IPS-15b (cell line): Measurements from ENCODE around the gene FKBP7.
"Not testable (repeated sequence)": the region's sequence is repeated elsewhere in the genome, so short reads cannot be mapped to it uniquely, and the experiment has no call there.

Source experiments
- H3K27me3 ChIP-seq: one replicate; pipeline ENCODE4 v1.6.1; 2013; ENCODE audit warnings: low read length; ENCODE audit not compliant: control insufficient read depth, insufficient read depth
- H3K36me3 ChIP-seq: one replicate; pipeline ENCODE4 v1.6.1; 2013; ENCODE audit warnings: low read length; ENCODE audit not compliant: control insufficient read depth, insufficient read depth
- H3K4me1 ChIP-seq: one replicate; pipeline ENCODE4 v1.6.1; 2013; ENCODE audit warnings: mild to moderate bottlenecking, low read length; ENCODE audit not compliant: control insufficient read depth, insufficient read depth
- H3K4me3 ChIP-seq: one replicate; pipeline ENCODE4 v1.5.1; 2013; ENCODE audit warnings: low read depth, low read length
- H3K9ac ChIP-seq: one replicate; pipeline ENCODE4 v1.6.1; 2013; ENCODE audit warnings: low read depth, mild to moderate bottlenecking, low read length
- H3K9me3 ChIP-seq: one replicate; pipeline ENCODE4 v1.6.1; 2013; ENCODE audit warnings: mild to moderate bottlenecking, low read length; ENCODE audit not compliant: control insufficient read depth, insufficient read depth

Gene FKBP7

DNA sequence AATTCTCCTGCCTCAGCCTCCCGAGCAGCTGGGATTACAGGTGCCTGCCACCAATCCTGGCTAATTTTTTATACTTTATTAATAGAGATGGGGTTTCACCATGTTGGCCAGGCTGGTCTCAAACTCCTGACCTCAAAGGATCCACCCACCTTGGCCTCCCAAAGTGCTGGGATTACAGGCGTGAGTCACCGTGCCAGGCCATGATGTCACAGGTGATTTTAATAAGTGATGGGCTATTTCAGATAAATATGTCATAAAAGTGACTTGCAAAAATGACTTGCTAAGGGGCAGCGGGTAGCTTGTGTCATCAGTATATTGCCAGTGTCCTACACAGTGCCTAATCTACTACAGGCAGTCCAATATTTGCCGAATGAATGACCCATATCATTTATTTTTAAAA lies 7.1 kb downstream of the FKBP7 start:
- H3K9ac ChIP-seq, H3K4me3 ChIP-seq, H3K36me3 ChIP-seq, H3K27me3 ChIP-seq, H3K9me3 ChIP-seq, H3K4me1 ChIP-seq: not testable (repeated sequence)

DNA sequence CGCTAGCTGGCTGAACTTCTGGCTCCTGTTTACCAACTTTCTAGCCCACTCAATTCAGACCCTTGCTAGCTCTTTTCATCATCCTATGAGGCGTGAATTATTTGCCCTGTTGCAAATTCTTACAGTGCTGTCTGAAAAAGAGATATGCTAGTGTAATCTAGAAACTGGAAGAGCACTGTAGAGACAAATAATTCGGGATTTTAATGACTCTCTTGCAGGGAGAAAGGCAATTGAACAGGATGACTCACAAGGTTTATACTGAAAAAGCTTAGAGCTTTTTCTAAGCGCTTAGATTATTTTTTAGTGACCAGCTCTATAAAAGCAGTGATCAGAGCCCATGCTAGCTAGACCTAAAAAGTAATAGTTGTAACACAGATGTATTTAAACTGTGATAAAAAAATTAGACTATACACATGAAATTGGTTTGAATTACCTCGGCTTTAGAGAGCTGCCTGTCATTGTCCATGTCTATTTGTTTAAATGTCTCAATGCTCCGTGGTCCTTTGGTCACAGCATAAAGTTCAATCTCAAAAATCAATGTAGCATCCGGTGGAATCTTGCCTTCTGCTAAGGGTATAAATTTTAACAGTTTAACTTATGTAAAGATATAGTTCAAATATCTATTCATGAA lies 9.1 kb downstream of the FKBP7 start:
- Histone ChIP-seq H3K27me3 (no peaks in the 10 kb centered on the region), H3K9ac (no peak overlapping the region), H3K9me3 (no peaks in the 10 kb centered on the region), H3K36me3 (no peaks in the 10 kb centered on the region), H3K4me3 (no peak overlapping the region), H3K4me1 (no peaks in the 10 kb centered on the region)

DNA sequence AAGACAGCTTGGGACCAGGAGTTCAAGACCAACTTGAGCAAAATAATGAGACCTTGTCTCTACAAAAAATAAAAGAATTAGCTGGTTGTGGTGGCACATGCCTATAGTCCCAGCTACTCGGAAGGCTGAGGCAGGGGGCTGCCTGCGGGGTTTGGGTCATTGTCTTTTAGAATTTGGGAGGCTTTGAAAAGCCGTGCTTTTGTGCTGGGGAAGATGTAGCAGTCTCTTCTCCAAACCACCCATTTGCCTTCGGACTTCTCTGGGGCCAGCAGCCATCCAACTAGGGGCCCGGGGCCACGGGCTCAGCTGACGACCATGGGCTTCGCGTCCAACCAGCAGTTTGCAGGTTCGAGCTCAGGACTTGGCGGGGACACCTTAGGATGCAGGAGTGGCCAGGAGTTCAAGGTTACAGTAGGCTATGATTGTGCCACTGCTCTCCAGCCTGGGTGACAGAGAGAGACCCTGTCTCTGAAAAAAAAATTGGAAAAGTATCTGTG lies 21.0 kb downstream of the FKBP7 start:
- Histone ChIP-seq H3K4me3 (no peak overlapping the region), H3K27me3 (no peaks in the 10 kb centered on the region), H3K9me3 (no peaks in the 10 kb centered on the region), H3K4me1 (no peaks in the 10 kb centered on the region), H3K9ac (no peak overlapping the region), H3K36me3 (peaks cover 3% of the 10 kb centered on the region)

DNA sequence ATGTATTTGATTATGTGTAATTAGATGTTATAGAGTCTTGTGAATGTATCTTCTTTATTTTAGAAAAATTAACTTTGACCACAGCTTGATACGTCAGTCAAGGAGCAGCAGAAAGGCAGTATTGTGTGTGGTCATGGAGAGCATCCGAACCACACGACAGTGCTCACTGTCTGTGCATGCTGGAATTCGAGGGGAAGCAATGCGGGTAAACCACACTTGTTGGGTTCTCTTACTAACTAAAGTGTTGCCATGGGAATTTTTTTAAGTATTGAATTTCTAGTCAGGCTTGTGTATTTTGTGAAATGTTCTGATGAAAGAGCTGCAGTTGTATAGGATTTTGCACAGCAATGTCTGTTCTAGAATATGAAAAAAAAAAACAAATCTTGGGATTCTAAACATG lies 22.5 kb downstream of the FKBP7 start:
- H3K9me3 ChIP-seq, result no peaks in the 10 kb centered on the region
- H3K4me1 ChIP-seq, result no peaks in the 10 kb centered on the region
- H3K9ac ChIP-seq, result no peak overlapping the region
- H3K27me3 ChIP-seq, result no peaks in the 10 kb centered on the region
- H3K4me3 ChIP-seq, result no peak overlapping the region
- peaks cover 3% of the 10 kb centered on the region for H3K36me3 ChIP-seq

DNA sequence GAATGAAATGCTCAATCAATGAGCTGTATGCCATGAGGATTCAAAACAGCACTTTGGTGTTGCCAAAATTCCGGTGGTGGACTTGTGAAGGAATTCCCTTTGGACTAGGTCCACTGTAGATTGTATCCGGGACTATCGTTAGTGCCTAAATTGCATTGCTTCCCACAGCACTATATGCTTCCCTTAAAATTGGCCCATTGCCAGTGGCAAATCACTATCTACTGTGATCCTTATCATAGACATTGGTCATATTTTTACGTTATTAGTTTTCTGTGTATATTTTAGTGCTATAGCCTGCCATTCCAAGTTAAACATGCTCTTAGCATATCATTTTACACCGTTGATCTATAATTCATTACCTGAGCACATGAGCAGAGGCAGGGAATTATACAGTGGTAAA lies 25.5 kb downstream of the FKBP7 start:
- Histone ChIP-seq H3K9ac (no peak overlapping the region), H3K9me3 (no peaks in the 10 kb centered on the region), H3K36me3 (peaks cover 11% of the 10 kb centered on the region), H3K4me3 (no peak overlapping the region), H3K4me1 (no peaks in the 10 kb centered on the region), H3K27me3 (peaks cover 2% of the 10 kb centered on the region)

DNA sequence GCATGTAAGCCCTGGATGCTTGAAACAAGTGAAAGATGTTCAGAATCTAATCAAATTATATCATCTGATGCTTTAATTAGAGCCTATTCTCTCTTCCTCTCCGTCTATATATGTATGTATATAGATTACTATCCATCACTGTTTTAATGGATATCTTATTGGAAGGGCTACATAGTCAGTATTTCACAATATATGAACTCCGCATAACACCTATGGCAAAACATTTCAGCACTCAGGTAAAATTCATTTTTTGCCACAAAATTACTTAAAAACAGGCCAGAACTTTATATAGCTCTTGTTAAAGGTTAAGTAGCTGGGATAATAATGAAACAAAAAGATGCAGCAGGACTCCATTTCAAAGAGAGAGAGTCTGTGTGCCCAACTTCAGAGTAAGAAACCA lies 26.1 kb downstream of the FKBP7 start:
- Histone ChIP-seq H3K4me3 (no peak overlapping the region), H3K9ac (no peak overlapping the region)

DNA sequence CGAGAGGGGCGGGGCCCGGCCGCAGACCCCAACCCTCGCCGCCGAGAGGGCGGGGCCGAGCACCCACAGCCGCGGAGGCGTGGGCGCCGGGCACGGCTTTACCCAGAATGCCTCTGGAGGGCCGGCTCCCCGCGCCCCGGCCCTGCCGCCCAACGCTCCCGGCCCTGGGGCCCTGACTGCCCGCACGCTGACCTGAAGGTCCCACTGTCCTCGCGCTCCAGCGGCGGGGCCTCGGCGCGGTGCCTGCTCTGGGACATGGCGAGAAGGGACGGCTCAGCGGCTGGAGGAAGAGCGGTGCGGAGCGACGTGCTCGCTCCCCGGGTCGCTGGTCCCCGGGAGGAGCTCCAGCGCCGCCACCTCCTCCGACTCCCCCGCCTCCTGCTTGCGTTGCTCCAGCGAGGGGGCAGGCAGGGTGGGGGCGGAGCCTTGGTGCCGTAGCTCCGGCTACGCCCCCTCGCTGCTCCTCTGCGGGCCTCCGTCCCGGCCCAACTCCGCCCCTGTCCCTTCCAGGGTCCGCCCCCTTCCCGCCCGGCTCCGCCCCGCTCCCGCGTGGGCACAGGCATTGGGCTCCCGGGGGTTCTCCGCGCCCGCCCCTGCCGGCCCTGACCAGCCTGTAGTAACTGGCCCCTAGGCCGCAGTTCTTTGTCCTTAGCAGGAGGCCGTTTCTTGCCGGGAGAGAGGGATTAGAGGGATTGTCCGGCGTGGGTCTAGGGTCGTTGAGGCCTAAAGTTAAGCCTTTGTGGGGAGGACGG lies 27.4 kb downstream of the FKBP7 start, which contains the start of the genes PJVK and PRKRA:
PJVK (plus strand) TSS at position 605 of the 752 bp plus-strand sequence. CDS start 2,032 bp downstream, outside the sequence.
PRKRA (minus strand) TSS at position 402 of the 752 bp plus-strand sequence; CDS start at position 257, 145 bp downstream.
- Histone ChIP-seq H3K4me3 (peak within 1 kb of the TSS; percentile 96), H3K36me3 (peaks cover 14% of the 10 kb centered on the region), H3K4me1 (no peaks in the 10 kb centered on the region), H3K27me3 (peaks cover 2% of the 10 kb centered on the region), H3K9me3 (no peaks in the 10 kb centered on the region), H3K9ac (peak within 1 kb of the TSS; percentile 98)

More for the DNA sequence above, 26.1 kb downstream of the FKBP7 start:
- no peaks in the 10 kb centered on the region for H3K9me3 ChIP-seq
- no peaks in the 10 kb centered on the region for H3K4me1 ChIP-seq
- H3K36me3 ChIP-seq, result peaks cover 11% of the 10 kb centered on the region
- H3K27me3 ChIP-seq, result peaks cover 2% of the 10 kb centered on the region

DNA sequence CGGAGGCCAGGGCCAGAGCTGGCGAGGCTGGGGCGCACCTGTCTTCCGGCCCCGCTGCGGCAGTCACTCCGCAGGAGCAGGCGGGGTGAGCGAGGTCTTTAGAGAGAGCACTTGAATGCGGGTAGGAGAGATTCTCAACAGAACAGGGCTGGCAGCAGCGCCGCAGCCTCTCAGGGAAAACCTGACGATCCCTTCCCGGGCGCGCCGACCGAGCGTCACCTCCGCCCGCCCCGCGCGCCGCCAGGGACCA lies 28.0 kb downstream of the FKBP7 start:
- H3K27me3 ChIP-seq, result peaks cover 2% of the 10 kb centered on the region
- peaks cover 17% of the 10 kb centered on the region for H3K36me3 ChIP-seq
- peak overlapping the region; percentile 96 for H3K4me3 ChIP-seq
- H3K9me3 ChIP-seq, result no peaks in the 10 kb centered on the region
- H3K4me1 ChIP-seq, result no peaks in the 10 kb centered on the region
- H3K9ac ChIP-seq, result peak overlapping the region; percentile 67

DNA sequence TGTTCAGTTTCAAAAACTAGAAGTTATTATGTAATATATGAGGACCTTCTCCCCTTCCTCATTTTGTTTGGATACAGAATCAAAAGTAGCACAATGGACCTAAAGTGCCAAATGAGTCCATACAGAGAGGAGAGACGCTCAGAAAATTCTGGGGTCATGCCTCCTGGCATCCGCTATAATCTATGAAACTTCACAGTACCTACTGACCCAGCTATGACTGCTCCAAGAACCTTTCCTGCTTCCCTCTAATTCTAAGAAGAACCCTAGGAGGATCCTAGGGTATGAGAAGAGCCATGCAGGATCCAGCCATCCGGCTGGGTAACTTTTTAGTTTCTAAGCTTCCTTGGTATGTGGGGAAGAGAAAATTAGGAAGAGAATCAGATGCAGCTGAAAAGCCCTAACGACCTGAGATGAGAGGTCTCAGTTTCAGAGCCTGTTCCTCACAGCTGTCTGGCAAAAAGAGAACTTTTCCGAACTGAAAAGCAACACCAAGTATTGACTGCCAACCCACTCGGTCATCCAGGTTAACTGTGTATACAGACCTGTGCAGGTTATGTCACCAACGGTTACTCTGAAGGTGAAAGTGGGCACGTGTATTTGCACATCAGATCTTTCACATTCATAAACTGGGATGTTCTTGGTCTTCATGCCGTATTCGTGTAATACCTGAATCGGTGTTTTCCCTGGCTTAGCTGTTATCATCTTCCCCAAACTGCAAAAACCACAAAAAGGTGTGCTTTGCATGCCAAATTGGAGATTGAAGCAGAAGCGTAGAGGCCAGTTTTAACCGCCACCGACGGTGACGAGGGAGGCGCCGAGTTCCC lies 28.5 kb downstream of the FKBP7 start:
- Histone ChIP-seq H3K9ac (peak overlapping the region; percentile 67), H3K4me1 (no peaks in the 10 kb centered on the region), H3K4me3 (peak overlapping the region; percentile 96), H3K27me3 (peaks cover 2% of the 10 kb centered on the region), H3K36me3 (peaks cover 17% of the 10 kb centered on the region), H3K9me3 (no peaks in the 10 kb centered on the region)

DNA sequence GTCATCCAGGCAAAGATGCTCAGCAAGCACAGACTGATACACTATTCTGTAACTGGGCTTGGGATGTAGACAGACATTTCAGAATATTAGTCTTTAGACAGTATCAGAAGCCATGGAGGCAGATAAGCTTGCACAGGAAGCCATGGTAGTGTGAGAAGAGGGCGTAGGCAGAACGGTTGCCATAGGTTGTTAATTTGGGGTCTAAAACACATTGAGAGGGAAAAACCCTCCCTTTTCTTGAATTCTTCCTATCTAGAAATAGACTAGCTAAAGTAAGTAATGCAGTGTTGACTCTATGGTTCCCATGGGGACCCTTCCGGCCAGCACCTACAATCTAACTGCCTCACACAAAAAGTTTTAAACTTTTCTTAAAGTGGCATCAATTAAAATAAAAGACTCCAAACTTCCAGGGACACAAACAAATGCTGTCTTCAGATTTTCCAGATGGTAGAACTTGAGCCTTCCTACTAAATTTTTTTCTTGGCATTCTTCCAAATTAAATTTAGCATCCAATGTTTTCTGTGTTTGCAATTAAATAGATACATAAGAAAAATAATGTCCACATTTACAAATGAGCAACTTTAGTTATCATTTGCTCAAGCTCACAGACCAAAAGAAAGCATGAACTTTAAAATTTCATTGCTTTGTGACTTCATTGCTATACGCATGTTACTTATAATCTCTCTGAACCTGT lies 29.3 kb downstream of the FKBP7 start:
- no peaks in the 10 kb centered on the region for H3K4me1 ChIP-seq
- peaks cover 15% of the 10 kb centered on the region for H3K36me3 ChIP-seq
- H3K9me3 ChIP-seq, result no peaks in the 10 kb centered on the region
- peak overlapping the region; percentile 96 for H3K4me3 ChIP-seq
- H3K27me3 ChIP-seq, result peaks cover 2% of the 10 kb centered on the region
- H3K9ac ChIP-seq, result no peak overlapping the region

DNA sequence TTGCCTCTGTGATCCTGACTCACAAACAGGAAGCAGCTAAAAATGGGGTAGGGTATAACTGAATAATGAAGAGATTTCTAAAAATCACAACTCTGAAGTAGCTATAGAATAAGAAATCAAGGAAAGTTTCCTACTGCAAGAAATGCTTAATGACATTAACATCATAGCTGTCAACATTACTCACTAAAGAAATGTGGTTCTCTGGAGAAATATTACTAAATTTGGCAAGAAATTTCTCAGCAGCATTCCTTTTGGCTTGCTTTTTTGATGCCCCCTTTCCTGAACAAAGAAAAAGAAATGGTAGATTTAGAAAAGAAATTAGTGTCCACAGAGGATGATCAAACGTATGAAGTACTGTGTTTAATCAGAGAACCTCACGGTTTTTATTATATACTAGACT lies 37.0 kb downstream of the FKBP7 start:
- Histone ChIP-seq H3K36me3 (peaks cover 10% of the 10 kb centered on the region), H3K9ac (no peak overlapping the region), H3K4me1 (no peaks in the 10 kb centered on the region), H3K27me3 (no peaks in the 10 kb centered on the region), H3K9me3 (no peaks in the 10 kb centered on the region), H3K4me3 (no peak overlapping the region)
